Skin of body (tissue), 2 donors: Measurements from ENCODE around the gene TGFB2. TPM values are rescaled to one million over a fixed set of nuclear protein-coding genes. Genes with fewer than 3 reads are reported as not detected.
"Not testable (repeated sequence)": the region's sequence is repeated elsewhere in the genome, so short reads cannot be mapped to it uniquely, and the experiment has no call there.

Source experiments
- DNase-seq: peaks from one replicate; lab custom pipeline; 2025; lab: John Stamatoyannopoulos, UW
- total RNA-seq: library from RNA; depleted of rRNA; stranded (reverse); fragments of >200 nt; gene quantifications from one replicate; pipeline ENCODE4 v1.2.3, GENCODE V29; 2014

TGFB2 gene
- total RNA-seq = 32.0 TPM

- peak; percentile 86 for DNase-seq
These were observed at the start of gene TGFB2 for GRCh38 chr1:218344814-218345672. TGFB2 (plus strand) TSS chr1:218345336; CDS start chr1:218346702, 1,366 bp downstream.

- DNase-seq = no peak
These were observed 49.0 kb upstream of the TGFB2 start for GRCh38 chr1:218296162-218296561.

DNA sequence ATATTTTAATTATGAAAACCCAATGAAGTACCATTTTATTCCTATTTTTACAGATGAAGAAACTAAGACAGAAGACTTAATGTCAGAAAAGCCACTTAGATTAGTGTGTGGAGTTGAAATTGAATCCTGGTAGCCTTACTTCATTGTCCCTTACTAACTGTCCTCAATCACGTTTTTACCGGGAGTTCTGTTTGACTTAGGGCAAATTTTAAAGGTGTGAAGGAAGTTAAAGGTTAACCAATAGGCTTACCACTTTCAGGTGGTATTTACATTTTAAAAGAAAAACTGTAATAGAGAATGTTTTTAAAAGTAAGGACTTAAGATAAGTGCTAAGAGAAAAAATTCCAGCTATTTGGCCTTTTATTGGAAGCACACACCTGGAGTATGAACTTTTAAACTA is 47.7 kb upstream of the TGFB2 start:
- DNase-seq = no peak

GRCh38 chr1:218297867-218298266 is 47.3 kb upstream of the TGFB2 start:
- DNase-seq = no peak

GRCh38 chr1:218298398-218298797 is 46.7 kb upstream of the TGFB2 start:
- DNase-seq = no peak

GRCh38 chr1:218299416-218299815 is 45.7 kb upstream of the TGFB2 start:
- DNase-seq = peak; percentile 18

DNA sequence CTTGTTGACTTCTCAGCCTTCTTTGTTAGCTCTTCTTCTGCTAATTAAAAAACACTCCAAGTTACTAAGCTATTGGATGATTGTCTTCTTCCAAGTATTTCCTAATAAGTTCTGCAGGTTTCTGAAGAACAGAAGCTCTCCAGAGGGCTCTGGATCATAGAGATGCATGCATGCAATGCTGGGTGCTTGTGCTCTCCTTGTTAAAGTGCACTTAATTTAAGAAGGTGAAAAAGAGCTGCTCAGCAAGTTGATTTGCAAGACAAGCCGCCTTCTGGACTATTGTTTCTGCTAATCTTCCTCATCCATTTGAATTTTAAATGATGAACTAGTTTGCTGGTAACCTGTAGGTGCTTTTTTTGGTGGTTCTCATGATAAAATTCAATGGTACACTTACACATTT is 43.9 kb upstream of the TGFB2 start:
- DNase-seq = no peak

DNA sequence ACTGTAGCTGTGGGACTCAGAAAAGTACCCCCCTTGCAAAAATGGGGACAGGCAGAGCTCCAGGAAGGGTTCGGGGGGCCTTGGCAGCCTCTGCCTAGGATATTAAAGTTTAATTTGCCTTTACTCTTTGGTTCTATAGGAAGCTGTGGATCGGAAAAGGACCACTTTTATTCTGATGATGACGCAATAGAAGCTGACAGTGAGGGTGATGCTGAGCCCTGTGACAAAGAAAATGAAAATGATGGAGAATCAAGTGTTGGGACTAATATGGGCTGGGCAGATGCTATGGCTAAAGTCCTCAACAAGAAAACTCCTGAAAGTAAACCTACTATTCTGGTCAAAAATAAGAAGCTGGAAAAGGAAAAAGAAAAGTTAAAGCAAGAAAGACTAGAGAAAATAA is 43.0 kb upstream of the TGFB2 start:
- DNase-seq = no peak

DNA sequence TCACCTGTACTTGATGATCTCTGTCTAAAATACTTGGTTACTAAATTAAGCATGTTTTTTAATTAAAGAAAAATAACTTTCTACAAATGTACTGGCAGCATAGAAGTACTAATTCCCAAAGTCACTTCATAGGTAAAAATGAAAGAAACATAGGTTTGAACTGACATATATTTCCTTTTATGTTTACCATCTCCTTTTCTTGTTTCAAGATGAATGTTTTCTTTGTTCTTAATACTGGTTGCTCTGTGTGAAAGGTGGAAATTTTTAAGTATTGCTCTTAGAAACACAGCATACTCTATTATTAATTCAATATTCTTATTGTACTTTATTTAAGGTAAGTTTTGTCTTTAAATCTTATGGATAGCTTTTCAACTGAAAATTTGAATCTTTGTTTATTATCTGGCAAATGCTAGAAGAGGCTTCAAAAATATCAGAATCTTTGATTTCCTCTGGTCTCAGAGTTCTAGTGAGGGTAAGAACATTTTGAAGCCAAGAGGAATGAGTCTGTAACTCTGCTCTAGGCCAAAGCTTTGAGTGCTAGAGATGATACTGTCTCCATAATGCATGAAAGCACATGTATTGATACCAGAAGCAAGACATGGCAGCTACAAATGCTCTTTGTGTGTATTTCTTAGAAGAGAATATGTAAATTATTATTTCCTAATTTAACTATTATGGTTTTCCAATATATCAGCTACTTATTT is 41.8 kb upstream of the TGFB2 start:
- DNase-seq = no peak

DNA sequence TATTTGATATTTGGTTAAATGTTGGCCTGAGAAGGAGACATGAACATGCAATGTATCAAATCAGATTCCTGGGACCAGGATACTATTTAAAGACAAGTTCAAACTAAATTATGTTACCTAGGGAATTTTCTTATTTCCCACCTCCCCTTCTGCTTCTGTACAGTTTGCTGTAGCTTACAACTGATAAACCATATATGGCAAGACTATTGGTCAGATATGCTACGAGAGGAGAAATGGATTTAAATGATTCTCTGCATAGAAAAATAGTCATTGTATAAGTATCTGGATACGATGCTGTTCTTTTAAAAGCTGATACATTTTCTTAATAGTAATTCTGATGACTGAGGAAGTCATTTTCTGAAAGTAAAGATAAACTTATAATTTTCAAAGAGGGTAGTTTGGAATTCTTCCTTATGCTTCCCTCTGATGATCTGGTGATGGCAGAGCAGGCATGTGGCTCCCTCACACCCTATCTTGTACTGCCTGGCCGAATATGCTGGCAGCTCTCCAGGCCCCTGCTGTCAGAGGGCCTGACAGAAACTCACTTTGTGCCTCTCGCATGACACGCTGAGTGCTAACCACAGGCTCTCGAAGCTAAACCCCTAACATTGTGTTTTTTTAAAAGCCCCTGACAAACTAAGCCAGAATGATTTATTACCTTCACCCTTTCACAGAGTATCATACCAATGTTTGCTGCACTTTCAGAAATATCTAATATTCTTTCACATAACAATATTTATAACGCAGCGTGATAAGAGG is 40.7 kb upstream of the TGFB2 start:
- DNase-seq = no peak

DNA sequence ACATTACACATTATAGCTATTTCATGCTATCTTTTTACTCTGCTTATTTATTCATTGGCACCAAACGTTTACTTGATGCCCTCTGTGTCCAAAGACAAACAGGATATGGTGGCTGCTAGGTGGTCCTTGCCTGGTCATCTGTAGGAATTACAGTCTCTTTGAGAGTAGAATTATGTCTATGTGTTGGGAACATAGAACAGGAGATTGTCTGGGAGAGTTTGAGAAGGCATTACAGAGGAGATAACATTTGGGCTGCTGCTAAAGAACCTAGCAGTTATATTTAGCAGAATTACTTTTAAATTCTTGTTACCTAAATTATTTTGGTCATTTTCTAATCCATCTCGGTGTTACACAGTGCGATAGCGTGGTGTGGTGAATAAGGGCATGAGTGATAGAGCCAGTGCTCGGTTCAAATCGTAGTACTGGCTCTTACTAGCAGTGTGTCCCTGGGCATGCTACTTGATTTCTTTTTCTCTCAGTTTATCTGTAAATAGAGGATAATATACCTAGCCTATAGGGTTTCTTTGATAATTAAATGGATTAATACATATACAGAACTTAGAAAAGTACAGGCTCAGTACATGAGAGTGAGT is 39.6 kb upstream of the TGFB2 start:
- DNase-seq = no peak

DNA sequence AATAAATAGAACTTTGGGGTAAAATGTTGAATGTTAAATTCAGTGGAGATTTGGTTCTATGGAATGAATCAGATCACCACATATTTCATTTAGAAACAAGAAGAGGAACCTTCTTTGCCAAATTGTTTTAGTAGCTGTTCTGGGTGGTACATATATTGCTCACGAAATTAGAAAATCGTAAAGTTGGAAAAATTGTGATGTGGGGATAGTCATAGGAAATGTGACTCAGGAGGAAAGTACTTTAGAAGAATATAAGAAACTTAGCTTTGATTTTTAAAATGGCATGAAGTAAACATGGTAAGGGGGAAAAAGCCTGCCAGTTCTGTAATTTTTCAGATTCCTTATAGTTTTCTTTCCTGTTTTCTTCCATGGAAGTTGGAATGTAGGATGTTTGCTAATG is 32.6 kb upstream of the TGFB2 start:
- DNase-seq = no peak

DNA sequence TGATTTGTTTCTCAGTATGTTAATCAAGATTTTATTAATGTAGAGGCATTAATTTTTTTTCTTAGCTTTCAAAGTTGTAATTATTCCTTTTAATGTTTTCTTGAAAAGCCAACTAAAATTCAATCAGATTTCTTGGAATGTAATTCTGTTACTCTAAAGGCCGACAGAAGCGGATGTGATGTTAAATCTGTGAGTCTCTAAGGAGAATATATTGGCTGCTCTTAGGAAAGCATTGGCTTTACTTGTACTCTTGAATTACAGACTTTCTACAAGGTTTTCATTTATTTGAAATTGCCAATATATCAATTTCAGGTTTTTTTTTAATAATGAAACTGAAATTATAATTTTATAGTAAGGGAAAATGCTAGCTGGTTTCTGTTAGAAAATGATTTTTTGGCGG is 30.8 kb upstream of the TGFB2 start:
- DNase-seq = no peak

DNA sequence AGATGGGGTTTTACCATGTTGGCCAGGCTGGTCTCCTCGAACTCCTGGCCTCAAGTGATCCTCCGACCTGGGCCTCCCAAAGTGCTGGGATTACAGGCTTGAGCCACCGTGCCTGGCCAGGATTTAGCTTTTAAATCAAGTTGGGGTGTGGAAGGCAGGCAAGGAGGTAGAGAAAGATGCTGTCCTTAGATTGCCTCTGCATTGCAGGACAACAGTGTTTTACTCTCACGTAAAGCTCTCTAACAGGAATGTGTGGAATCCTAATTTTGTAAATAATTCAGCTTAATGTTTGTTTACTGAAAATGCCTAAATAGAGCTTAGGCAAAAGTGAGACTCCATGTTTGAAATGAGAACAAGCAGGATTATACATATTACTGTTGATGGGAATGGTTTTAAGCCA is 29.5 kb upstream of the TGFB2 start:
- no peak for DNase-seq

- no peak for DNase-seq
These were observed 28.1 kb upstream of the TGFB2 start for GRCh38 chr1:218317061-218317460.

DNA sequence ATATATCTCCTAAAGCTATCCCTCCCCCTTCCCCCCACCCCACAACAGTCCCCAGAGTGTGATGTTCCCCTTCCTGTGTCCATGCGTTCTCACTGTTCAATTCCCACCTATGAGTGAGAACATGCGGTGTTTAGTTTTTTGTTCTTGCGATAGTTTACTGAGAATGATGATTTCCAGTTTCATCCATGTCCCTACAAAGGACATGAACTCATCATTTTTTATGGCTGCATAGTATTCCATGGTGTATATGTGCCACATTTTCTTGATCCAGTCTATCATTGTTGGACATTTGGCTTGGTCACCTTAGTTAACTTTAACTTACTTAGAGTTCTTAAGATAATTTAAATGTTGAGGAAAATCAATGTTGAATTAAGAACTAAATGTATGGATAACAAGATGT is 25.0 kb upstream of the TGFB2 start:
- not testable (repeated sequence) for DNase-seq

DNA sequence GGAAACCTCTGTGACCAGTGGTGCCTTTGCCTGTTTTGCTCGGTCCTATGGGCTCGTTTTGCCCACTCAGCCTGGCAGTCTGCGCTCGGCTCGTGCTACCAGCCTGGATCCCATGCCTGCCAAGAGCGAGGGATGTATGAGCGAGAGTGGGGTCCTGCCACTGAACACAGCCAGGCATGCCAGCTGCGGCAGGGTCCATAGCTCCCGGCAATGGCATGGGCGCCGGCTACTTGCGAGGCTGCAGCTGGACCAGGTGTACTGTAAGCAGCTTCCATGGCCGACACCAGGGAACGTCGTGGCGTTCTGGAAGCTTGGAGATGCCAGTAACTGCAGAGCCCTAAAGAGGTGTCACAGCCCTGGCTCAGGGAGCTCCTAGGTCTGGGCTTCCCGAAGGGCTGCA is 22.4 kb upstream of the TGFB2 start:
- no peak for DNase-seq

DNA sequence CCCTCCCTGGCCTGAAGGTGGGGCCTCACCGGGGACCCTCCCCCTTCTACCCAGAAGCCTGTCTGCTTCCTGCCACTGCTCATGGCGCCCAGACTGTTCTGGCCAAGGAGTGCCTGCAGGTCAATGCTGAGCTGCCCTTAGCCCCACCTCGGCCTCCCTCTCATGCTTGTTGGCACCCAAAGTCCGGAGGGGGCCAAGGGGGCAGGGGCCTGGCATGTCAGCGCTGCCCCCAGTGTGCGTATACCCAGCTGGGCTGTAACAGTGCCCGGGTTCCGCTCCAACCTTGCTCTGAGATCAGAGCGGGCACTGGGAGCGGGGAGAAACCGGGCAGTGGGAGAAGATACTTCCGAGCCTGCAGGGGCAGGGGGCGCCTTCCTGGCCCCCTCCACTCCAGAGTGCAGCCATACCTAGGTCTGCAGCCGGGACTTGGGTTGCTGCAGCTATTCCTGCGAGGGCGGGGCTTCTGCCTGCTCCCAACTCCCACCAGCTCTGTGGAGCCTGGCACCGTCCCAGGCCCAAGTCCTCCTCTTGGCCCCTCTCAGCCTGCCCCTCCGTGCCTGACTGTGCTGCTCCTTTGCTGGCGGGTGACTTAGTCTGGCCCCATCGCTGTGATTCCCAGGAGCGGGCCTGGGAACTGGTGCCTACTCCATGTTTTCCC is 21.4 kb upstream of the TGFB2 start:
- DNase-seq = no peak

- DNase-seq = no peak
These were observed 20.9 kb upstream of the TGFB2 start for GRCh38 chr1:218324226-218324580.

- no peak for DNase-seq
These were observed 16.4 kb upstream of the TGFB2 start for GRCh38 chr1:218328769-218329168.

DNA sequence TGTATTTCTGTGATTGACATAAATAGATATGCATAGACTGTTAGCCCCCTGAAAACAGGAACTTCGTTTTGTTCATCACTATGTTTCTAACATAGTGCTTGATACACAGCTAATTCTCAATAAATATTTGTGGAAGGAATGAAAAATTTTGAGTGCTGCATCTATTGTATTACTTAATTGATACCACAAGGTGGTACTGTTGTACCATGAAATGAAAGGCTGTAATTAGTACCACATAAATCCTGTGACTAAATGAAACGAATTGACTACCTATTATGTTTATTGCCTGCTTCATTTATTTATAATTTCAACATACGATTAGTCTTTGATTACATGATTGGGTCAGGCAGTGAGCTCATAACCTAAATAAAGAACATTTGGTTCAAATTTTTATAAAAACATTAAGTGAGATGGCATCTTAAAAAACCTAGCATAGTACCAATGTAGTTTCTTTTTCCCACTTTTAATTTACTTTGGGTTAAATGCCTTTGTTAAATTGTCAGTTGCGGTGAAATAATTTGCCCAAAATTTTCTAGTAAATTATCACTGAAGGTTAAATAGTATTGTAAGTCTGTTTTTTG is 15.0 kb upstream of the TGFB2 start:
- peak; percentile 65 for DNase-seq
